HG03045 (cell line): ENCODE data around the gene TSR3.
"Not testable (repeated sequence)": the region's sequence is repeated elsewhere in the genome, so short reads cannot be mapped to it uniquely, and the experiment has no call there.

Source experiments
- ATAC-seq: cut with Tn5 transposase; IDR thresholded peaks from one replicate; pipeline ENCODE4 v1.9.1; 2021; ENCODE audit warnings: mild to moderate bottlenecking, moderate library complexity; ENCODE audit not compliant: unreplicated experiment

The TSR3 gene

GRCh38 chr16:1338855-1339675 is 12.6 kb downstream of the TSR3 start:
- no peak for ATAC-seq

GRCh38 chr16:1338119-1338730 is 13.5 kb downstream of the TSR3 start:
- ATAC-seq = no peak

GRCh38 chr16:1337486-1337885 is 14.2 kb downstream of the TSR3 start:
- no peak for ATAC-seq

- no peak for ATAC-seq
Observed at GRCh38 chr16:1336619-1337018, 15.1 kb downstream of the TSR3 start.

- no peak for ATAC-seq
Observed at GRCh38 chr16:1335996-1336395, 15.7 kb downstream of the TSR3 start.

GRCh38 chr16:1335211-1335971 is 16.3 kb downstream of the TSR3 start:
- no peak for ATAC-seq

GRCh38 chr16:1334739-1335138 is 16.9 kb downstream of the TSR3 start:
- no peak for ATAC-seq

GRCh38 chr16:1333854-1334700 is 17.6 kb downstream of the TSR3 start:
- no peak for ATAC-seq

- ATAC-seq = no peak
Observed at GRCh38 chr16:1333149-1333812, 18.4 kb downstream of the TSR3 start, which contains the start of gene BAIAP3. Gene BAIAP3 (plus strand): TSS chr16:1333645. CDS start chr16:1338550, 4,905 bp downstream.

GRCh38 chr16:1332618-1333148 is 19.0 kb downstream of the TSR3 start:
- ATAC-seq = no peak

GRCh38 chr16:1331712-1332617 is 19.7 kb downstream of the TSR3 start:
- no peak for ATAC-seq

GRCh38 chr16:1330931-1331711 is 20.6 kb downstream of the TSR3 start:
- no peak for ATAC-seq

GRCh38 chr16:1330260-1330914 is 21.3 kb downstream of the TSR3 start:
- ATAC-seq = no peak

GRCh38 chr16:1328961-1329360 is 22.7 kb downstream of the TSR3 start:
- ATAC-seq = not testable (repeated sequence)

- not testable (repeated sequence) for ATAC-seq
Observed at GRCh38 chr16:1328136-1328535, 23.5 kb downstream of the TSR3 start.

- no peak for ATAC-seq
Observed at GRCh38 chr16:1327619-1327947, 24.1 kb downstream of the TSR3 start.

- ATAC-seq = no peak
Observed at GRCh38 chr16:1326946-1327618, 24.6 kb downstream of the TSR3 start.
